Glutamatergic neuron (in vitro differentiated cells): ENCODE results near the gene CFAP53. TPM values are rescaled to one million over a fixed set of nuclear protein-coding genes. Genes with fewer than 3 reads are reported as not detected.

Experiments
- DNase-seq: peaks from one replicate; pipeline ENCODE4 v3.0.0; 2022
- H3K27ac Mint-ChIP-seq: one replicate; pipeline ENCODE4 v1.8.0; 2020; ENCODE audit warnings: mild to moderate bottlenecking, mixed read lengths, inconsistent platforms; ENCODE audit not compliant: unreplicated experiment
- H3K27me3 Mint-ChIP-seq: one replicate; pipeline ENCODE4 v1.8.0; 2020; ENCODE audit warnings: mild to moderate bottlenecking, moderate library complexity, mixed read lengths, inconsistent platforms; ENCODE audit not compliant: unreplicated experiment
- H3K36me3 Mint-ChIP-seq: one replicate; pipeline ENCODE4 v1.8.0; 2020; ENCODE audit warnings: mild to moderate bottlenecking, mixed read lengths, inconsistent platforms; ENCODE audit not compliant: unreplicated experiment
- H3K4me1 Mint-ChIP-seq: one replicate; pipeline ENCODE4 v1.8.0; 2020; ENCODE audit warnings: mild to moderate bottlenecking, low read depth, mixed read lengths, inconsistent platforms; ENCODE audit not compliant: unreplicated experiment
- H3K4me3 Mint-ChIP-seq: one replicate; pipeline ENCODE4 v1.8.0; 2020; ENCODE audit warnings: mild to moderate bottlenecking, mixed read lengths, inconsistent platforms; ENCODE audit not compliant: unreplicated experiment
- H3K9me3 Mint-ChIP-seq: one replicate; pipeline ENCODE4 v1.8.0; 2020; ENCODE audit warnings: mild to moderate bottlenecking, moderate library complexity, mixed read lengths, inconsistent platforms; ENCODE audit not compliant: unreplicated experiment
- total RNA-seq: library from RNA; stranded (reverse); fragmentation: NEBNext Ultra II Directional; extraction: Animal tissue kit (Norgen Biotek cat#: 25700); gene quantifications from one replicate; pipeline ENCODE4 v1.2.1, GENCODE V29; 2021; ENCODE audit not compliant: unreplicated experiment
- TF ChIP-seq, protein P1 (sequence below): fragments of 200-600 bp; sonication (generic); IDR thresholded peaks from one replicate; pipeline ENCODE4 v1.5.0; 2021; ENCODE audit not compliant: partially characterized antibody, unreplicated experiment

Gene CFAP53
- total RNA-seq, 1 donor from 2014 or later: 0.22 TPM

DNA sequence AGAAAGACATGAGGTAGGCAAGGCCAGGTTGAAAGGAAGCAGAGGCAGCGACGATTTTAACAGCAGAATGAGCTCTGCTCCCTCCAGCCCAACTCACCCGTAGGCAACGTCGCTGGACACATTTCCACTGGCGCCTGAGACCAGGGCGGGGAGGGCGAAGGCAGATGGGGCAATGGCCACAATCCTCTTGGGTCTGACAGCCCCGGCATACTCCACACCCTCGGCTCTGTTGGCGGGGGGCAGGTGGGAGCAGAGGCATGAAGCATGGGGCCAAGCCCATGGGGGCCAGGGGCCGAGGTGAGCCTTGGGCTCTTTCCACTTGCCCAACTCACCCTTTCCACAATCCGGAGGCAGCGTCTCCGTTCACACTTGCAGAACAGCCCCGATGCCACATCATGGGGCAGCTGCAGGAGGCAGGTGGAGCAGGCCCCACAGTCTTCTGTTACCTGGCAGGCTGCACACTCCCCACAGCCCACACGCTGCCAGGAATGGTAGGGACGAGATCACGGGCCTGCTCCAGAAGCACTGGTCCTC lies 9.3 kb upstream of the CFAP53 start:
- no peak overlapping the region for H3K27ac Mint-ChIP-seq

DNA sequence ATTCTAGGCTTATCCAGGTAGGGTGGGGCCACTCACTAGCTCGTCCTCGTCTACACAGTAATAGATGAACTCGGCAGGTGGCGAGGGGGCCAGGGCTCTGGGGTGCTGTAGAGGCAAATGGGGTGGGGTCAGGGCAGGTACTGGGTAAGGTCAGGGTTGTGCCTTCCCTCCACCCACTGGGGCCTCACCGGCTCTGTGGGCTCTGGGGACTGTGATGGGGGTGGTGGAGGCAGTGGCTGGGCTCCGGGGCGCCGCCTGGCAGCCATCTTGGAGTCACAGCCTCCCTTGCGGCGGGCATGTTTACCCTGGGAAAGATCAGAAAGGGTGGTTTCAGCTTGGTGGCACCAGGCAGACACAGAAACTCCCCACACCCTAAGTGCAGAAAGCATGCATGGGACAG lies 8.6 kb upstream of the CFAP53 start:
- H3K9me3 Mint-ChIP-seq: peaks cover 3% of the 10 kb centered on the region
- H3K27ac Mint-ChIP-seq: no peak overlapping the region
- TF ChIP-seq, protein P1, sequence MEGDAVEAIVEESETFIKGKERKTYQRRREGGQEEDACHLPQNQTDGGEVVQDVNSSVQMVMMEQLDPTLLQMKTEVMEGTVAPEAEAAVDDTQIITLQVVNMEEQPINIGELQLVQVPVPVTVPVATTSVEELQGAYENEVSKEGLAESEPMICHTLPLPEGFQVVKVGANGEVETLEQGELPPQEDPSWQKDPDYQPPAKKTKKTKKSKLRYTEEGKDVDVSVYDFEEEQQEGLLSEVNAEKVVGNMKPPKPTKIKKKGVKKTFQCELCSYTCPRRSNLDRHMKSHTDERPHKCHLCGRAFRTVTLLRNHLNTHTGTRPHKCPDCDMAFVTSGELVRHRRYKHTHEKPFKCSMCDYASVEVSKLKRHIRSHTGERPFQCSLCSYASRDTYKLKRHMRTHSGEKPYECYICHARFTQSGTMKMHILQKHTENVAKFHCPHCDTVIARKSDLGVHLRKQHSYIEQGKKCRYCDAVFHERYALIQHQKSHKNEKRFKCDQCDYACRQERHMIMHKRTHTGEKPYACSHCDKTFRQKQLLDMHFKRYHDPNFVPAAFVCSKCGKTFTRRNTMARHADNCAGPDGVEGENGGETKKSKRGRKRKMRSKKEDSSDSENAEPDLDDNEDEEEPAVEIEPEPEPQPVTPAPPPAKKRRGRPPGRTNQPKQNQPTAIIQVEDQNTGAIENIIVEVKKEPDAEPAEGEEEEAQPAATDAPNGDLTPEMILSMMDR: no peak
- no peak overlapping the region for H3K4me3 Mint-ChIP-seq
- H3K4me1 Mint-ChIP-seq: no peaks in the 10 kb centered on the region
- H3K27me3 Mint-ChIP-seq: peaks cover 3% of the 10 kb centered on the region
- no peaks in the 10 kb centered on the region for H3K36me3 Mint-ChIP-seq
- no peak for DNase-seq

More for the DNA sequence above, 9.3 kb upstream of the CFAP53 start:
- Mint-ChIP-seq H3K4me3 (no peak overlapping the region), H3K27me3 (peaks cover 3% of the 10 kb centered on the region), H3K36me3 (no peaks in the 10 kb centered on the region), H3K4me1 (peaks cover 5% of the 10 kb centered on the region), H3K9me3 (peaks cover 6% of the 10 kb centered on the region)
- TF ChIP-seq, protein P1: no peak
- no peak for DNase-seq

DNA sequence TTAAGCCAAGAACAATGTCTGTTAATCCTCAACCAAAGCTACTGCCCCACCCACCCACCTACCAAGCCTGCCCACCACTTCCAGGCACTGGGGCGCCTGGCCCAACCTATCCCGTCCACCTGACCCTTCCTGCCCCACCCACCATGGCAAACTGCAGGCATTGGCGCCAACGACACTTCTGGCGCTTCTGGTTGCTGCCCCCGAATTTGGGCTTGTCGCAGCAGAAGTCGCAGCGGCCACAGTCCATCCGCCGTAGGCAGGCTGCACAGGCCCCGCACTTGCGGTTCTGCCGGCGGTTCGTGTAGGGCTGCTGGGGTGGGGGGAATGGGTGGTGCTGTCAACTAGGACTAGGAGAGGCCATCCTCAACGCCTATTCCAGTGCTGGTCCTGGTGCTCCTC lies 7.7 kb upstream of the CFAP53 start:
- Mint-ChIP-seq H3K4me3 (no peak overlapping the region), H3K27me3 (peaks cover 3% of the 10 kb centered on the region)
- TF ChIP-seq, protein P1: no peak

GRCh38 chr18:50273203-50274043 lies 7.1 kb upstream of the CFAP53 start:
- Mint-ChIP-seq H3K4me1 (no peaks in the 10 kb centered on the region), H3K27me3 (peaks cover 3% of the 10 kb centered on the region), H3K9me3 (peaks cover 3% of the 10 kb centered on the region), H3K36me3 (no peaks in the 10 kb centered on the region), H3K4me3 (no peak overlapping the region), H3K27ac (no peak overlapping the region)
- TF ChIP-seq, protein P1: no peak
- no peak for DNase-seq

More for the DNA sequence above, 7.7 kb upstream of the CFAP53 start:
- Mint-ChIP-seq H3K9me3 (peaks cover 3% of the 10 kb centered on the region), H3K36me3 (no peaks in the 10 kb centered on the region), H3K27ac (no peak overlapping the region), H3K4me1 (no peaks in the 10 kb centered on the region)
- DNase-seq: no peak

DNA sequence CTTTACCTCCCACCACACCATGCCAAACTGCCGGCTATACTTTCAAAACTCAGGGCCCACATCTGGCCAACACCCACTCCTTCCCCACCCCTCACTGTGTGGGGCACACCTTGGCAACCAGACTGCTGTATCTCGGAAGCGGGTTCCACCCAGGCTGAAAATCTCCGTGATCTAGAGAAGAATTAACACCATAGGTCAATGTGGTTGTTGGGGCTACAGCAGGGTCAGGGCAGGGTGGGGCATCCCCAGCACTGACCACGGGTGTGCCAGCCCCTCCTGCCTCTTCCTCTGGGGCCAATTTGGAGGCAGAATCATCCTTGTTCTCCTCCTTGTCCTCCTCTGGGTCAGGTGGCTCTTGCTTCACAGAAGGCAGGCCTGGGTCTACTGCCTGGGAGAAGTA lies 6.3 kb upstream of the CFAP53 start:
- Mint-ChIP-seq H3K9me3 (peaks cover 3% of the 10 kb centered on the region), H3K27ac (no peak overlapping the region), H3K4me1 (no peaks in the 10 kb centered on the region), H3K27me3 (peaks cover 3% of the 10 kb centered on the region), H3K4me3 (no peak overlapping the region), H3K36me3 (no peaks in the 10 kb centered on the region)
- TF ChIP-seq, protein P1: no peak
- no peak for DNase-seq
